ENCODE results near the gene SSU72.
A peak's percentile ranks its signal among the peaks of the same experiment; 100 is the strongest.

The SSU72 gene

DNA sequence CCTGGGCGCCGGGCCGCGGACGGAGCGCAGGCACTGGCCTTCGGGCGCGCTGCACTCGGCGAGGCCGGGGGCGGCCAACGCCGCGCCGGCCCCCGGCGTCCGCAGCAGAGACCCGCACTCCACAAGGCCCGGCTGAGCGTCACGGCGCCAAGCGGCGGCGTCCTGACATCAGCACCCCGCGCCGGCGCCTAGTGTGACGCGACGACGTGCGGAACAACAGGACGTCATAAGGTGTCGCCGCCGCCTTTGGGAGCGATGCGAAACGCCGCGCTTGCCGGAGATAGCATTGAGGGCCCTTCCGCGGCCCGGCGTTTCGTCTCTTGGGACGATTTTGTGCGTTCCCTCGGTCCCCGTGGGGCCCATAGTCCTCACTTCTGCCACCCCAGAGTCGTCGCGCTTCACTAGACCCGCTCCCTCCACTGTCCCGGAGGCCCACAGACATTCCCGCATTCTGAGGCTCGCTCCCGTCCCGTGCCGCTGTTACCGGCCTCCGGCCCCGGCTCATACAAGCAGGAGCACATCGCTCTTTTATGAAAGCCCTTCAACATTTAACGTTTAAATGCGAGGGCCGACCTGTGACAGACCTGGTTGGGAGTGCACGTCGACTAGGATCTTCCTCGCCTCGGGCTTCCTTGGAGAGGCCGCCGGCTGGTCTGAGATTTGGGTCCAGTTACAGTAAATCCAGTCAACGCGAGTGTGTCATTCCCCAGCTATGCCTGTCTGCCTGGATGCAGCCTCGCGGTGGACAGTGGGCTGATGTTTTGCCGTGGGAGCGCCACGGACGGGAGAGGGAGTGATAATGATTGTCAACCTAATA is at the start of gene SSU72:
Gene SSU72 (minus strand): TSS at position 143 of the 817 bp plus-strand sequence. CDS start 306 bp downstream, outside the sequence.
- peak; percentile 90 to 93 for DNase-seq

DNA sequence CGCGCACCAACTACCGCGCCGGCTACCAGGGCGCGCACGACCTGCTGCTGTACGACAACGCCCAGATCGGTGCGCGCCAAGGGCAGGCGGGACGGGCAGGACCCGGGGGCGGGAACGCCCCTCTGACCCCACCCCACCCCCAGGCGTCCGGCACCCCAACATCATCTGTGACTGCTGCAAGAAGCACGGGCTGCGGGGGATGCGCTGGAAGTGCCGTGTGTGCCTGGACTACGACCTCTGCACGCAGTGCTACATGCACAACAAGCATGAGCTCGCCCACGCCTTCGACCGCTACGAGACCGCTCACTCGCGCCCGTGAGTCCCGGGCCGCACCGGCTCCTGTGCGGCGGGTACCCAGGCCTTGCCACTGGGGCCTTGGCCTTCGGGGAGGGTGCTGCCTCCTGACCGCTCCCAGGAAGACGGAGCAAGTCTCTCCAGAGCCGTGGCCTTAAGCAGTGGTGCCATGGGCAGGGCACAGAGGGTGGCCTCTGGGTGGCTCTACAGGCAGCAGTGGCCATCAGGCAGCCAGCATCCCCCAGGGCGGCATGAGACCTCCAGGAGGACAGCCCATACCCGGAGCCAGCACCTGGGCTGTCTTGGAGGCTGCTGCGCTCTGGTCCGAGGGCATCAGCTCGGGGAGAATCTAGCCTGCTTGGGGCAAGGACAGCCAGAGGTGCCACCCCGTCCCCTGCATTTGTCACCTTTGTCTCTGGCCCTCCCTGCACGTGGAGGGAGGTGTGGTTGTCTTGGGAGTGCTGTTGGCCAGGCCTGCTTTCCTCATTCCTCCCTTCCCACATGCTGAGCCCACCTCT is 49.2 kb upstream of the SSU72 start:
- DNase-seq = no peak

DNA sequence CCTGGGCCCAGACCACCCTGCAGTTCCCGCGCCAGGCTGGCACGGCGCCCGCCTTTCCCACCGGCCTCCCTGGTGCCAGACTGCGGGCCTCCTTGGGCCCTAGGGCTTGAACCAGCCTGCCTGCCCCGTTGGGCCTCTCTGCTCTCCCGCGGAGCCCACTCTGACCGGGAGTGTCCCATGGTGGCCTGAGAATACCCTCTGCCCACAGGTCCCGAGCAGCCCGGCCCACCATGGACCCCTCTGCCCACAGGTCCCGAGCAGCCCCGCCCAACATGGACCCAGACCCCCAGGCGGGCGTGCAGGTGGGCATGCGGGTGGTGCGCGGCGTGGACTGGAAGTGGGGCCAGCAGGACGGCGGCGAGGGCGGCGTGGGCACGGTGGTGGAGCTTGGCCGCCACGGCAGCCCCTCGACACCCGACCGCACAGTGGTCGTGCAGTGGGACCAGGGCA is 48.5 kb upstream of the SSU72 start:
- DNase-seq = no peak

DNA sequence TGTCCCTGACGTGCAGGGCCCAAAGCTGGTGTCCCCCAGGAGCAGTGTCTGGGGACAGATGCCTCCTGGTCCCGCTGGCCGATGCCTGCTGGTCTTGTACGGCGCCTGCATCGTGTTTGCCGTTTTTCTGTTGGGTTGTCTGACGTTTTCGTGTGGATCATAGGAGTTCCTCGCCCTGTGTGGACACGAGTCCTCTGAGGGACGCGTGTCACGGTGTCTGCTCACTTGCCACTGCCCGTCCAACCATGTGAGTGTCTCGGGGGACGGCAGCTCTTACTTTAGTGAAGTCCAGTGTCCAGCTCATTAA is 48.1 kb upstream of the SSU72 start:
- DNase-seq = no peak

DNA sequence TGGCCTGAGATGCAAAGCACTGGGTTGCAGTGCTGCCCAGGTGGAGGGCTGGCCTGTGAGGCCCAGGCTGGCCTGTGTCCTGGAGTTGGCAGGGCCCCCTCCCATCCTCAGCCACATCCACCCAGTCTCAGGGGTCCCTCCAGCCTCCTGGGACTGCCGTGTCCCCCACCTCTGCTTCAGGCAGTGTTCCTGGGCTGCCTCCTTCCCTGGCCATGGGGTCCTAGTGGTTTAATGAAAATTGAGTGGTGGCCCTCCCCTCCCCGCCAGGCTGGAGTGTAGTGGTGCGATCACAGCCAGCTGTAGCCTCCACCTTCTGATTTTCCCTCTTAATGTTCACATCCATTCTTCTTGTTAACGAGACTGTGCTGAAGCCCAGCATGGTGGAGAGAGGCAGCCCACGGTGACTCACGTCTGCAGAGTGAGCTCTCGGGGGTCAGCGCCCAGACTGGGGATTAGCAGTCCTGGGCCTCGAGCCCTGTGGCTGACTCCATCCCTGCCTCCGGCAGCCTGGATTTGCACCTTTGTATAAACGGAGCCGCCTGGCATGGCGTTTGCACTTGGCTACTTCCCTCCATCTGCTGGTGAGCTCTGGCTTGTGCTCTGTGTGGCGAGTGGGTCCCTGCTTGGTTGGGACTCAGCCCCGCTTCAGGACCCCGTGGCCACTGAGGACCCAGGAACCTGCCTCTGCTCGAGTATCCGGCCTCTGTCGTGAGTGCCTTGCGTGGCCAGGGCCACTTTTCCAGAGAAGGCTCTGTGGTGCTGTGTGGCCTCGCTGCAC is 47.5 kb upstream of the SSU72 start:
- DNase-seq = no peak

DNA sequence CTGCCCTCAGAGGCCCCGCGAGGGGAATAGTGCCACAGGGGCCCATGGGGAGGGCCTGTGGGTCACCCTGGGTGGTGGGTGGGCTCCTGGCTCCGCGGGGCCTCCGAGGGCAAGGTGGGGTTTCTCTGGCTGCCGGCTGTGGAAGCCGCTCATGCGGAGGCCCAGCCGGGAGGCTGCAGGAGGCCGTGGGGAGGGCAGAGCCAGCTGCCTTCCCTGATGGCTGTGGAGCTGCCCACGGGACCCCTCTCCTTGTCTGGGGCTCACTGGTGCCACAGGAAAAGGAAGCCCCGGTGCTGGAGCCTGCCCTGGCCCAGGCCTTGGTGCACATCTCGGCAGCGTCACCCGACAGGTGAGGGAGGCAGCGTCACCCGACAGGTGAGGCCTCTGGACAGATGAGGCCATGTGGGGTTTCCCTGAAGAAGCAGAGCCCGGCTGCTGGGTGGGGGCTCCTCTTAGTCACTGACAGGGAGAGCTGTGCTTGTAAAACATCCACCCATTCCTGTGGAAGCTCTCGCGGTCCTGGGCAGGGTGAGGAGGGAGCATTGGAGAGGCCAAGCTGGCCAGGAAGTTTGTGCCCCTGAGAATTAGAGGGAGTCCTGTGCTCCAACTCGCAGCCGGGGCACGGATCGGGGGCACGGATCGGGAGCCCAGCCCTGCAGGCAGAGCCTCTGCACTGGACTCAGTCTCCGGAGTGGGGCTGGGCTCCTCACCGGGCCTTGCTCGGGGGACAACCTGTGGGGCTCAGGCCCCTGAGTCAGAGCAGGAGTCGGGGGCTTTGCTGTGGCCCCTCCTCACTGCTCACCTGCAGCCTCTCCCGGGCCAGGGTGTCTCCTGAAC is 46.7 kb upstream of the SSU72 start:
- no peak for DNase-seq

DNA sequence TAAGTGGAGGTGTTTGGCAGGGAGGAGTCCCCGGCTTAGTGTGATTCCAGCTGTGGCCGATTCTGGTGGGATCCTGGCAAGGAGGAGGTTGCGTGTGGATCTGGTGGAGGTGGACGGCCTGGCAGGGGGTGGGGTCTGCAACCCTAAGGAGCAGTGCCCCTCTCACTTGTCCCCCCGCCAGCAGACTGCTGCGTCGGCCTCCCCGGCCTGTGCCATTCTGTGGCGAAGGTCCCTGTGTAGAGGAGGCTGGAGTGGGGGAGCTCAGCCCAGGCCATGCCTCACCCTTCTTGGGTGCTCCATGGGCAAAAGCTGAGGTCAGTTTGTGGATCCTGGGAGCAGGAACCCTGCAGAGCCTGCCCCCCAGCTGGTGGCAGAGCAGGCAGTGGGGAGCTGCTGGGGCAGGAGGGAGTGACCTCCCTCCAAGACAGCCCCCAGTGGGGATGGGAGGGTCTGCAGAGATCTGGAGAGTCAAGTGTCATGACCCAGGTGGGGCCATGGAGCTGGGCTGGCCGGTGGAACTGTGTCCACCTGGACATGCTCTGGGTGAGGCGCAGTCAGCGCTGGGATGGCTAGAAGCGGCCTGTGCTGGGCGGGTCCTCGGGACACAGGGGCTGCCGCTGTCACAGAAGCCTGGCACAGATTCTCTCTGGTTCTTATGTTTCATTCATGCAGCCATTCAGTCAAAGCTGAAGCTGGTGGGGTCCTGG is 45.9 kb upstream of the SSU72 start:
- no peak for DNase-seq

DNA sequence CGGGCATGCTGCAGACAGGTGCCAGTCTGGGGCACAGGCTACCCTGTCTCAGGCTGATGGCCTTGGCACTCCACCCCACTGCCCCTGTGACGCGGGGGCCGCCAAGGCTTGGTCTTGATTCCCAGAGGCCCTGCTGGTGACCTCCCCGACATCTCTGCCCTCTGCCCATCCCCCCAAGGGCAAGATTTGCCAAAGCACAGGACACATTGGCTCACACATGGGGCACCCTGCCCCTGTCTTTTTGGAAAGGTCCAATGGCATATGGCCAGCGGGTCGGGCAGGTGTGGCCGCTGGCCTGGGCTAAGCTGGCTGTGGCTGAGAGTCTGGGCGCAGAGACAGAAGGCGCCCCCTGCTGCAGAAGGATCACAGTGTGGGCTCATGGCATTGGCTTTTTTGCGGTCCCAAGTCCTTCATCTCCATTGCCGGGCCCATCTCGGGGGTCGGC is 45.3 kb upstream of the SSU72 start:
- DNase-seq = no peak

DNA sequence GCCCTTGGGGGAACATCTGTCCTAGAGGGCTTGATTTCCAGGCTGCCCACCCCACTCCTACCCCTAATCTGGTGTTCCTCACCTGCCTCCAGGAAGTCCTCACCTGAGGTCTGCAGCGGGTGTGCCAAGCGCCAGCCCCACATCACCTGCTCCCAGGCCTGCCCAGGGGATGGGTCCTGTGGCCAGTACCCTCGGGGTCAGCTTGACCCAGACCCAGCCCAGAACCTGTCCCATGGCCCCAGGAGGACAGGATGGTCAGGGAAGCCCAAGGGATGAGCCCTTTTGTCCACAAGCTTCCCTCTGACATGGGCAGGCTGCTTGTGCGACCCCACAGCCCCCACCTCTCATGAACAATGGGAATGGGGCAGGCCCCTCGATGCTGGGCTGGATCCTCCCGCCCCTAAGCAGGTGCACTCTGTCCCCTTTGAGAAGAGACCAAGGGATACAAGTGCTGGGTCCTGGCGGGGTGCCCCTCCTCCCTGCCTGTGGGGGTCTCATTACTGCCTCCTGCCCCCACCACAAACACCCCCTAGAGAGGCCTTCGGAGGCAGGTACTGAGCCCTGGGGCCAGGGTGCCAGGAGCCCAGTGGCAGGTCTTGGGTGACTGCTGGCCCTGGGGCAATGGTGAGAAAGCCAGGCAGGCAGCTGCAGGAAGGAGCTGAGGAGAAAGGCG is 43.9 kb upstream of the SSU72 start:
- no peak for DNase-seq

DNA sequence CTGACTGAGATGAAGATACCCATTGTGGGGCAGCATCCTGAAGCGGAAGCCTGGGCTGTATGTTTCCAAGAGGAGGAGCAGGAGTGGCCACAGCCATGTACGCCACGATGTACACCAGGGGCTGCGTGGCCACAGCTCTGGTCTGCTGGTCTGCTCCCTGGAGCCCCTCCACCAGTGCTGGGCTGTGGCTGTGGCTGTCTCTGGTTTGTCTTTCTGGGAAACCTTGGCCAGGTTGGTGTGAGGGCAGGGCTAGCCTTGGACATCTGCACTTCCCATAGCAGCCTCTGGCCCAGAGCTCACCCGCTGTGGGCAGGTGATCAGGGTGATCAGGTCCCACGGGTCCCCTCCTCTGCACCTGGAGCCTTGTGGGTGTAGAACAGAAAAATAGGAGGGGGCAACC is 43.3 kb upstream of the SSU72 start:
- DNase-seq = no peak

DNA sequence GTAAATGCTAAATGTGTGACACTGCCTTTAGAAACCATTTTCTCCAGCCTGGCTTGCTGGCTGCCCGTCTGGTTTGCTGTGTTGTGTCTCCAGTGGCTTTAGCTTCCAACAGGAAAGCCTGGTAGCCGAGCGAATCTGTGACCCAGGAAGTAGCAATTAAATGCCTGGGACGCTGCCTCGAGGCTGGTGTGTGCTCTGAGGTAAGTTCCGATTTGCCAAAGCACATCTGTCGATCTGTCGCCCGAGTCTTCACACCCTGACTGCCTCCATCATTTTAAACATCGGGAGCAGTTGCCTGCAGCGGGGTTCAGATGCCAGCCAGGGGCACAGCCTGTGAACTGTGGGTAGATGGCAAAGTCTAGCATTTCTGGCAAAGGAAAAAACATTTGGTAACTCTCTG is 42.9 kb upstream of the SSU72 start:
- no peak for DNase-seq

DNA sequence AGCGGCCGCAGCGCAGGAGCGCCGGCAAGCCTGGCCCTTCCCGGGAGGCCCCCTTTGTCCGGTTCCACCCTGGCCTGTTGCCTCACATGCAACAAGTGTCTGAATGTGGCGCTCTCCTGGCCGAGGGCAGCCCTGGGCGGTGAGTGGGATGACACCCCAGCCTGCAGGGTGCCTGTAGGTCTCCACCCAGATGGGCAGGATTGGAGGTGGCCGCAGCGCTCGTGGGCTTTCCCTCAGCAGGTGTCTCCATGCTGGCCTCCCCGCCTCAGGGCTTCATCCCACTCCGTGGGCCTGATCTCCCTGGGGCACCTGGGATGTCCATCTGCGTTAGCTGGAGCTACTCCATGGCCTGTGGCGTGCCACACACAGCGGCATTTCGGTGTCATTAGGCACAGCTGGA is 42.2 kb upstream of the SSU72 start:
- no peak for DNase-seq

DNA sequence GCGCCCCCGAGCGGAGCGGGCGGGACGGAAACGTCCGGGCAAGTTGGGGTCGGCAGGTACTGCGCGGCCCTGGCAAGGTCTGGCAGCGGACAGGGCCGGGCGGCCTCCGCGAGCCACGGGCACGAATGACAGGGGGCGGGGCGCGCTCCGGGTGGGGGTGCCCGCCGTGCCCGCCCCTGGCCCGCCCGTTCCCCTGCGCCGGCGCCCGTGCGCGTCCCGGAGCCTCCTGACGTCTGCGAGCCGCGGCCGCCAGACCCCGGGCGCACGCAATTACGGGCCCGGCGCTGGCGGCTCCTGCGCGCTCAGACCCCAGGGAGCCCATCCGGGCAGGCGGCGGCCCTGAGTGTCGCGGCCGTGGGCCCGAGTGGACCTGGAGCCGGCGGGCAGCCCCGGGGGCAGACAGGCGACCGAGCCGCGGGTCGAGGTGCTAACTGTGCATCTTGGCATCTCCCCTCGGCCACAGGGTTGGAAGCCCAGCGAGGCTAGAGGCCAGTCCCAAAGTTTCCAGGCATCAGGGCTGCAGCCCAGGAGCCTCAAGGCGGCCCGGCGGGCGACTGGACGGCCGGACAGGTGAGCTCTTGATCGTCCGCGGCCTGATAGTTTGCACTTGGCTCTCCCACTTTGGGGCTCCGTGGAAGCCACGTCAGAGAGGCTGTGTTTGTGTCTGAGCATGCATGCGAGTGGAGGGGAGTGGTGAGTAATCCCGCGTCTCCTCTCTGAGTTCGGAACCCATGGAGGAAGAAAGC is 41.6 kb upstream of the SSU72 start:
- DNase-seq = no peak

DNA sequence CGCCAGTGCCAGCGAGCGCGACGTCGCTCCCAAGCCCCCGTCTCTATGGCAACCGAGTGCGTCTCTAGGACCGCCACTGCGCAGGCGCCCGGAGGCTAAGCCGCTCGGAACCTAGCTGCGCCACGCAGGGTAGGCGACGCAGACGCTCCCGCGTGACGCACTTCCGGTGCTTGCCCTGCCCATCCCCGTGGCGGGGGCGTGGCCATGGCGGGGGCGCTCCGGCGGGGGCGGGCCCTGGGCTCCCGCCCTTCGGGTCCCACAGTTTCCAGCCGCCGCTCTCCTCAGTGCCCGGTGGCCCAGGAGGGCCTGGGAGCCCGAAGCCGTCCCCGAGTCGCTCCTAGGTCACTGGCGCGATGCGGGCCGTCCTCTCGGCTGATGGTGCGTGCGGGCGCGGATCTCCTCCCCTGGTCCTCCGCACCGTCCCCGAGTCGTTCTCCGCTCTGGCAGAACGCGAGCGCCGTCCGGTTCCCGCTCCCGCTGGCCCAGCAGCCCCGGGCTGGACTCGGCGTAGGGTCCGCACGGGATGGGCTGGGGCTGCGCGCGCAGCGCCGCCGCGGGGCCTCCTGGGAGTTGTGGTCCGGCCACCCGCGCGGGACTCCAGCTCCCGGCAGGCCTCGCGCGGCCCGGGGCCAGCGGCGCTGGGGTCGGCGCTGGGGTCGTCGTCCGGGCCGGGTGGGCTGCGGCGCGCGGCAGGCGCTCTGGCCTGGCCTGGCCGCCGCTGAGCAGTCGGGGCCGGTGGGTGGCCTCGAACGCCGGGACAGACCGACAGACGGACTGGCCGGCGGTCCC is 40.8 kb upstream of the SSU72 start, which contains the start of gene MIB2:
Gene MIB2 (plus strand): TSS at position 245 of the 789 bp plus-strand sequence. CDS start 7,953 bp downstream, outside the sequence.
- peak; percentile 97 to 98 for DNase-seq

DNA sequence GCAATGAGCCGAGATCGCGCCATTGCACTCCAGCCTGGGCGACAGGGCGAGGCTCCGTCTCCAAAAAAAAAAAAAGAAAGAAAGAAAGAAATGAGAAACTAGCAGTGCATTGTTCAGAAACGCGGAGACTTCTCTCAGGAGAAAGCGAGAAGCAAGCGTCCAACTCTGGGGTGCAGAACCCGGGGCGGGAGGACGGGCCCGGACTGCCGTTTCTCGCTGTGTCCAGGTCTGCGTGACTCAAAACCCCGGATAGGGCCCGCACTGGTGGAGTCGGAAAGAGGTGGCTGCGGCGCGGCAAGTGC is 40.2 kb upstream of the SSU72 start:
- DNase-seq = no peak

DNA sequence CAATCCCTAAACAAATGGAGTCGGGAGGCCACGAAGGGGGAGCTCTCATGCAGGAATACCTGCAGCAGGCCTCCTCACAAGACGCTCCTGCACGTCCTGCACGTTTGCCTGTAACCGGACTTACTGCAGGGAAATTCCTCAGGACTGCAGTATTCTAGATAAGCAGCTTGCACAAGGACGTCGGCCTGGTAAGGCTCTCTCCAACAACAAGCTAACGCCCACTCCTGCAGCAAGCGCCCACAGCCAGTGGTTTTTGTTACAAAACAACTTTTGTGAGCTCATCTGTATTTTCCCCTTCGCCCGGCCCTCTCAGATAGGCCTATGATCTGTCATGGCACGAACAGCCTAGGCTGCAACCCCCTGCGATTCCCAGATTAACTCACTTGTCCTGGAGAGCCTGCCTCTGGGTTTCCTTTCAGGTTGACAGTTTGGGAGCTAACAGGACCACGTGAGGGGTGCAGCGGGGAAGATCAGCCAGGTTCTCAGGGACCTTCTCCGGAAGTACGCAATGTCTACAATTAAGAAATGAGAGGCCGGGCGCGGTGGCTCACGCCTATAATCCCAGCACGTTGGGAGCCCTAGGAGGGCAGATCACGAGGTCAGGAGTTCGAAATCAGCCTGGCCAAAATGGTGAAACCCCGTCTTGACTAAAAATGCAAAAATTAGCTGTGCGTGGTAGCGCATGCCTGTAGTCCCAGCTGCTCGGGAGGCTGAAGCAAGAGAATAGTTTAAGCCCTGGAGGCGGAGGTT is 39.7 kb upstream of the SSU72 start:
- DNase-seq = peak; percentile 41 to 53

DNA sequence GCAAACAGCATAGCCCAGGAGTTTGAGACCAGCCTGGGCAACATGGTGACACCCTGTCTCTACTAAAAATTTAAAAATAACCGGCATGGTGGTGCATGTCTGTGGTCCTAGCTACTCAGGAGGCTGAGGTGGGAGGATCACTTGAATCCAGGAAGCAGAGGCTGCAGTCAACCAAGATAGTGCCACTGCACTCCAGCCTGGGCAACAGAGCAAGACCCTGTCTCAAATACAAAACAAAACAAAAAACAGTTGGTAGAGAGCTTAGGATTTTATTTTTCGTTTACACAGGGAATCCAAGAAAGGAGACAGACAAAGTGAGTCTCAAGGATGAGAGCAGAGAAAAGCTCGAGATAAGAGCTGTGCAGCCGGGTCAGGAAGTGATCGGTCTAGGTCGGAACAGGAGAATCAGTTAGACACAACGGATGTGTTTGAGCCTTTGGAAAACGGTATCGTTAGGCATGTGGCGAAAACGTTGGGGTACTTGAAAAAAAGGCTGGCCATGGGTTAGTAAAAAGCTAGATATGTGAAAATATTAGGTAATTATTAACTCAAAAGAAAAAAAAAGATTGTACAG is 38.9 kb upstream of the SSU72 start:
- DNase-seq = no peak

DNA sequence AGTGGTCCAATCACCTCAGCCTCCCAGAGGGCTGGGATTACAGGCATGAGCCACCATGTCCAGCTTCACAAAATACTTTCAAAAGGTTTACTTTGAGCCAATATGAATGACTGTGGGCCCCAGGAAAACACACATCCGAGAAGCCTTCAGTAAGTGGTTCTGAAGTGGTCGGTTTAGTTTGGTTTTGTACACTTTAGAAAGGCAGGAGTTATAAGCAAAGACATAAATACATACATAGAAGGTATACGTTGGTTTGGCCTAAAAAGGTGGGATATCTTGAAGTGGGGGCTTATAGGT is 37.4 kb upstream of the SSU72 start:
- no peak for DNase-seq

DNA sequence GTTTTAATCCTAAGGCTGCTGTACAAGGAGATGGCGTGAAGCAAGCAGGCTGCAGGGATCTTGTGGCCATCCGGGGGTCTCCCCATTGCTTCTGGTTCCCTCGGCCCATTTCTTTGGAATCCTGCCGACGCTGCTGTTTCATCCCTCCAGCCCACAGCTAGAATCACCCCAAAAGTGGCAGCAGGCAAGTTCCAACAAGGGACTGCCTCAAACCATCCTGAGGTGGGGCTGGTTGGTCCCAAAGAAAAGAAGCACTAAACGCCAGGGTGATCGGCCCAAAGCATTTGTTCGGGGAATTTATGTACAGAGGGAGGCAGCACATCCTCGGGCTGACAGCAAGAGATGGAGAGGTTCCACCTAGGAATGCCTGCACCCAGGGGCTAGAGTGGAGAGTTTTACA is 36.1 kb upstream of the SSU72 start:
- no peak for DNase-seq
